Tibial artery (tissue), 4 donors: Measurements from ENCODE around the gene ABCA2.

Source experiments
- DNase-seq, 2 donors: peaks; one replicate each; pipeline ENCODE4 v3.0.0-alpha.2; 2019
- H3K27ac ChIP-seq, 2 donors: fragments of 200-600 bp; sonication (generic) in 1 of 2; 1 replicate in 1 of 2; 2 replicates in 1 of 2; pipeline ENCODE4 v1.5.1; 2018 to 2019; ENCODE audit warnings: mild to moderate bottlenecking in 1 of 2
- H3K27me3 ChIP-seq, 2 donors: fragments of 200-600 bp; sonication (generic) in 1 of 2; one replicate each; pipeline versions ENCODE4 v1.5.1 to v1.6.0; 2016 to 2019
- H3K36me3 ChIP-seq, 3 donors: fragments of 200-600 bp; sonication (generic) in 2 of 3; one replicate each; pipeline ENCODE4 v1.5.1; 2016 to 2019; ENCODE audit warnings: mild to moderate bottlenecking in 2 of 3
- H3K4me1 ChIP-seq, 4 donors: fragments of 200-600 bp; sonication (generic) in 2 of 4; 1 replicate in 3 of 4; 2 replicates in 1 of 4; pipeline ENCODE4 v1.5.1; 2016 to 2019
- H3K4me3 ChIP-seq, 2 donors: fragments of 200-600 bp; sonication (generic) in 1 of 2; 1 replicate in 1 of 2; 2 replicates in 1 of 2; pipeline ENCODE4 v1.5.1; 2018 to 2019; ENCODE audit warnings: mild to moderate bottlenecking in 2 of 2
- H3K9me3 ChIP-seq, 3 donors: fragments of 200-600 bp; sonication (generic) in 1 of 3; one replicate each; pipeline ENCODE4 v1.5.1; 2016 to 2019
- CTCF ChIP-seq, 2 experiments: fragments of 200-600 bp in 1 of 2; fragments of 450-650 bp in 1 of 2; IDR thresholded peaks; one replicate each; pipeline ENCODE4 v1.5.1; 2017 to 2019; ENCODE audit warnings: antibody characterized with exemption in 2 of 2, mild to moderate bottlenecking in 1 of 2, moderate library complexity in 1 of 2
- intact Hi-C: fragments of 100-400 bp; cut with DNase I; formaldehyde crosslinking; loops from one replicate; pipeline ENCODE4 v1.15.0; 2023; ENCODE audit warnings: low total_unique reads

ABCA2 gene

GRCh38 chr9:137074657-137075274 lies 46.7 kb upstream of the ABCA2 start:
- H3K27ac ChIP-seq = no peak overlapping the region
- intact Hi-C loops = loop anchor here (5.0 kb wide), 1 partner anchor 32 kb away; no protein-coding TSS in a partner anchor
- no peak for DNase-seq
- H3K36me3 ChIP-seq = peaks cover 0 to 13% (median 11%) of the 10 kb centered on the region in 3 donors
- no peaks in the 10 kb centered on the region for H3K9me3 ChIP-seq
- peaks cover 4 to 50% (median 36%) of the 10 kb centered on the region in 4 donors for H3K4me1 ChIP-seq
- no peak for TF ChIP-seq CTCF (IDR thresholded peaks at IDR 0.05)
- no peak overlapping the region for H3K4me3 ChIP-seq
- peaks cover 0 to 26% of the 10 kb centered on the region in 2 donors for H3K27me3 ChIP-seq

GRCh38 chr9:137073992-137074399 lies 46.0 kb upstream of the ABCA2 start:
- Histone ChIP-seq H3K36me3 (peaks cover 0 to 5% (median 3%) of the 10 kb centered on the region in 3 donors), H3K4me3 (no peak overlapping the region), H3K9me3 (no peaks in the 10 kb centered on the region), H3K27me3 (peaks cover 0 to 27% of the 10 kb centered on the region in 2 donors), H3K27ac (no peak overlapping the region), H3K4me1 (peaks cover 4 to 50% (median 37%) of the 10 kb centered on the region in 4 donors)
- DNase-seq = no peak
- TF ChIP-seq CTCF (IDR thresholded peaks at IDR 0.05) = no peak
- intact Hi-C loops = no loop called here

GRCh38 chr9:137071282-137071681 lies 43.2 kb upstream of the ABCA2 start:
- DNase-seq = no peak
- Histone ChIP-seq H3K4me3 (no peak overlapping the region), H3K4me1 (peaks cover 0 to 26% (median 18%) of the 10 kb centered on the region in 4 donors), H3K9me3 (no peaks in the 10 kb centered on the region), H3K27me3 (peaks cover 0 to 35% of the 10 kb centered on the region in 2 donors), H3K36me3 (no peaks in the 10 kb centered on the region), H3K27ac (no peak overlapping the region)
- intact Hi-C loops = no loop called here
- no peak for TF ChIP-seq CTCF (IDR thresholded peaks at IDR 0.05)

GRCh38 chr9:137070906-137071275 lies 42.9 kb upstream of the ABCA2 start:
- no peaks in the 10 kb centered on the region for H3K36me3 ChIP-seq
- intact Hi-C loops = no loop called here
- peak in 1 of 2 donors; percentile 68 for DNase-seq
- peak overlapping the region in 1 of 2 donors; percentile 38 for H3K27ac ChIP-seq
- peaks cover 0 to 38% of the 10 kb centered on the region in 2 donors for H3K27me3 ChIP-seq
- H3K4me3 ChIP-seq = peak overlapping the region; percentile 33 to 43
- H3K4me1 ChIP-seq = peaks cover 0 to 26% (median 18%) of the 10 kb centered on the region in 4 donors
- TF ChIP-seq CTCF (IDR thresholded peaks at IDR 0.05) = peak in 1 of 2 experiments; percentile 13
- H3K9me3 ChIP-seq = no peaks in the 10 kb centered on the region

GRCh38 chr9:137070201-137070905 lies 42.3 kb upstream of the ABCA2 start, which contains the start of gene SAPCD2:
Gene SAPCD2 (minus strand): TSS chr9:137070557. CDS start chr9:137070460, 97 bp downstream.
- peaks cover 0 to 44% of the 10 kb centered on the region in 2 donors for H3K27me3 ChIP-seq
- H3K4me1 ChIP-seq = peaks cover 0 to 26% (median 18%) of the 10 kb centered on the region in 4 donors
- peak; percentile 84 to 87 for DNase-seq
- intact Hi-C loops = no loop called here
- no peak for TF ChIP-seq CTCF (IDR thresholded peaks at IDR 0.05)
- H3K9me3 ChIP-seq = no peaks in the 10 kb centered on the region
- H3K36me3 ChIP-seq = no peaks in the 10 kb centered on the region
- H3K27ac ChIP-seq = peak within 1 kb of the TSS in 1 of 2 donors; percentile 38
- H3K4me3 ChIP-seq = peak within 1 kb of the TSS; percentile 33 to 43
